ENCODE data around the gene RGS12. TPM values are rescaled to one million over a fixed set of nuclear protein-coding genes. Genes with fewer than 3 reads are reported as not detected.

RGS12 gene
- total and polyA plus RNA-seq, 2 donors (not counting 1 experiment from before 2014, with no cell fraction given) = 3.5 to 13.9 TPM

- intact Hi-C loops (cut with micrococcal nuclease) = no loop called here
- Histone ChIP-seq H3K4me3 (ENCODE audit: control extremely low read depth in 1 of 5, extremely low read depth in 1 of 5, insufficient read depth in 1 of 5, low read depth in 2 of 5, low read length in 4 of 5) (no peak overlapping the region), H4K20me1 (ENCODE audit: control insufficient read depth, insufficient read depth, low read length, poor library complexity, severe bottlenecking) (no peaks in the 10 kb centered on the region), H3K9me3 (ENCODE audit: control extremely low read depth in 1 of 3, control insufficient read depth in 2 of 3, insufficient read depth in 1 of 3, low read length in 2 of 3) (no peaks in the 10 kb centered on the region), H2AFZ (ENCODE audit: insufficient read depth, low read depth, low read length, poor library complexity, severe bottlenecking) (no peak overlapping the region), H3K36me3 (replicated peaks in 1 of 2; ENCODE audit: control extremely low read depth in 1 of 2, control insufficient read depth in 1 of 2, extremely low read depth in 1 of 2, insufficient read depth in 2 of 2, low read length in 1 of 2) (peaks cover 0 to 31% of the 10 kb centered on the region in 2 experiments), H3K9ac (ENCODE audit: low read length) (no peak overlapping the region), H3K27me3 (replicated peaks in 1 of 4; ENCODE audit: control extremely low read depth in 1 of 4, control insufficient read depth in 3 of 4, insufficient read depth in 4 of 4, low read length in 3 of 4) (no peaks in the 10 kb centered on the region), H3K79me2 (ENCODE audit: control insufficient read depth, insufficient read depth, low read length) (no peaks in the 10 kb centered on the region), H3K4me2 (replicated peaks; ENCODE audit: low read depth, low read length, poor library complexity, severe bottlenecking) (no peak overlapping the region), H3K4me1 (ENCODE audit: control insufficient read depth in 2 of 2, insufficient read depth in 2 of 2, low read length in 2 of 2) (no peaks in the 10 kb centered on the region), H3K27ac (ENCODE audit: low read length in 2 of 2) (no peak overlapping the region)
- Mint-ChIP-seq H3K4me3 (no peak overlapping the region), H3K27ac (no peak overlapping the region), H3K9me3 (ENCODE audit: insufficient read depth) (no peaks in the 10 kb centered on the region), H3K4me1 (peaks cover 1% of the 10 kb centered on the region), H3K27me3 (no peaks in the 10 kb centered on the region)
- no peak for DNase-seq
- no peak for ATAC-seq (ENCODE audit: low read depth)
- ChIA-PET CTCF (no interaction called here), POLR2A (interaction anchor here (0.5 kb wide), 1 partner anchor 169 kb away, joined by 9 read pairs; the partner anchor contains the start of genes HTT and HTT-AS)
- TF ChIP-seq EZH2 (IDR thresholded peaks at IDR 0.05; ENCODE audit: borderline replicate concordance, insufficient read depth, low read depth, low read length, poor library complexity, severe bottlenecking) = no peak
- no peak for TF ChIP-seq CTCF (IDR thresholded peaks at IDR 0.05)
- 93% methylated on average over 17 of the region's 23 CpGs for WGBS (ENCODE audit: insufficient coverage)
These were observed 49.6 kb upstream of the RGS12 start for GRCh38 chr4:3243136-3243780.

- CTCF ChIA-PET = no interaction called here
- H3K9me3 ChIP-seq (ENCODE audit: control extremely low read depth in 1 of 3, control insufficient read depth in 2 of 3, insufficient read depth in 1 of 3, low read length in 2 of 3) = no peaks in the 10 kb centered on the region
- no peak for DNase-seq
- H3K4me3 ChIP-seq (ENCODE audit: control extremely low read depth in 1 of 5, extremely low read depth in 1 of 5, insufficient read depth in 1 of 5, low read depth in 2 of 5, low read length in 4 of 5) = no peak overlapping the region
- no peak overlapping the region for H3K27ac ChIP-seq (ENCODE audit: low read length in 2 of 2)
- intact Hi-C loops (cut with micrococcal nuclease) = no loop called here
- no peaks in the 10 kb centered on the region for H3K27me3 Mint-ChIP-seq
- no peak overlapping the region for H3K4me3 Mint-ChIP-seq
- no peak overlapping the region for H3K9ac ChIP-seq (ENCODE audit: low read length)
- TF ChIP-seq CTCF (IDR thresholded peaks at IDR 0.05) = no peak
- WGBS (ENCODE audit: insufficient coverage) = 0% methylated on average over 1 of the region's 1 CpG
- no peaks in the 10 kb centered on the region for H3K27me3 ChIP-seq (replicated peaks in 1 of 4; ENCODE audit: control extremely low read depth in 1 of 4, control insufficient read depth in 3 of 4, insufficient read depth in 4 of 4, low read length in 3 of 4)
- no peak overlapping the region for H3K4me2 ChIP-seq (replicated peaks; ENCODE audit: low read depth, low read length, poor library complexity, severe bottlenecking)
- no peak for ATAC-seq (ENCODE audit: low read depth)
- H3K36me3 ChIP-seq (replicated peaks in 1 of 2; ENCODE audit: control extremely low read depth in 1 of 2, control insufficient read depth in 1 of 2, extremely low read depth in 1 of 2, insufficient read depth in 2 of 2, low read length in 1 of 2) = peaks cover 0 to 27% of the 10 kb centered on the region in 2 experiments
- H3K4me1 ChIP-seq (ENCODE audit: control insufficient read depth in 2 of 2, insufficient read depth in 2 of 2, low read length in 2 of 2) = no peaks in the 10 kb centered on the region
- H3K4me1 Mint-ChIP-seq = peaks cover 1% of the 10 kb centered on the region
- no peaks in the 10 kb centered on the region for H3K9me3 Mint-ChIP-seq (ENCODE audit: insufficient read depth)
- POLR2A ChIA-PET = no interaction called here
- no peak overlapping the region for H3K27ac Mint-ChIP-seq
- no peaks in the 10 kb centered on the region for H4K20me1 ChIP-seq (ENCODE audit: control insufficient read depth, insufficient read depth, low read length, poor library complexity, severe bottlenecking)
- no peak overlapping the region for H2AFZ ChIP-seq (ENCODE audit: insufficient read depth, low read depth, low read length, poor library complexity, severe bottlenecking)
- H3K79me2 ChIP-seq (ENCODE audit: control insufficient read depth, insufficient read depth, low read length) = no peaks in the 10 kb centered on the region
These were observed 48.8 kb upstream of the RGS12 start for GRCh38 chr4:3244002-3244401.

Measured in B cell (primary cell).